Uterus (tissue), 2 donors: ENCODE measurements around the gene SLCO2B1.

ENCODE experiments used
- POLR2A ChIP-seq, 2 donors: fragments of 450-650 bp; IDR thresholded peaks; one replicate each; pipeline ENCODE4 v1.6.1; 2016; ENCODE audit warnings: antibody characterized with exemption in 2 of 2, mild to moderate bottlenecking in 1 of 2, moderate library complexity in 1 of 2
- TF ChIP-seq, protein P1 (sequence below), 4 experiments: fragments of 200-600 bp in 2 of 4; fragments of 450-650 bp in 2 of 4; sonication (generic) in 2 of 4; IDR thresholded peaks; one replicate each; pipeline ENCODE4 v1.5.1; 2016 to 2019; ENCODE audit warnings: antibody characterized with exemption in 4 of 4, mild to moderate bottlenecking in 2 of 4, moderate library complexity in 1 of 4

DNA sequence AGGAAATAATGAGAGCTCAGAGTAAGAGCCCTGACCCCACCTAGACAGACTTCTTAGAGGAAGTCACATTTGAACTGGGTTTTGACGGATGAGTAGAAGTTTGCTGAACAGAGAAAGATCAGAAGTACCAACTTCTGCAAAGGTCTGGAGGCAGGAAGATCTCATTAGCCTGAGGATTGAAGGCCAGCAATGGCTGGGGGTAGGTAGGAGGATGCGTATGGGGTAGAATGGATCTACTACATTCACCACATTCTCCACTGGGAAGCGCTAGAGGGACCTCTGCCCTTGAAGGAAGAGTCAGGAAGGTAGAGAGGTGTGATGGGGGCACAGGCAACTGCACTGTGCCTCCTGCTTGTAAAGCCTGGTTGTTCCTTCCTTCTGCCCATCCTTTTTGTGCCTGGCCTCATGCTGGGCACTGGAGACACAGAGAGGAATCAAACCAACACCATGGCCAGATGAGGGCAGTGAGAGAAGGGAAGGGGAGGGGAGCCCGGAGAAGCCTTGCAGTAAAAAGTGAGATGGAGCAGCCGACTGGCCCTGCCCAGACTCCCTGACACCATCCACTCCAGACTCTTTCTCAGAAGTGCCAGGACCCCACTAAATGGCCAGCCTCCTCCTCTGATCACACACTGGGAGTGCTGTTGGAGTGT is 94.6 kb downstream of the SLCO2B1 start:
- TF ChIP-seq, protein P1, sequence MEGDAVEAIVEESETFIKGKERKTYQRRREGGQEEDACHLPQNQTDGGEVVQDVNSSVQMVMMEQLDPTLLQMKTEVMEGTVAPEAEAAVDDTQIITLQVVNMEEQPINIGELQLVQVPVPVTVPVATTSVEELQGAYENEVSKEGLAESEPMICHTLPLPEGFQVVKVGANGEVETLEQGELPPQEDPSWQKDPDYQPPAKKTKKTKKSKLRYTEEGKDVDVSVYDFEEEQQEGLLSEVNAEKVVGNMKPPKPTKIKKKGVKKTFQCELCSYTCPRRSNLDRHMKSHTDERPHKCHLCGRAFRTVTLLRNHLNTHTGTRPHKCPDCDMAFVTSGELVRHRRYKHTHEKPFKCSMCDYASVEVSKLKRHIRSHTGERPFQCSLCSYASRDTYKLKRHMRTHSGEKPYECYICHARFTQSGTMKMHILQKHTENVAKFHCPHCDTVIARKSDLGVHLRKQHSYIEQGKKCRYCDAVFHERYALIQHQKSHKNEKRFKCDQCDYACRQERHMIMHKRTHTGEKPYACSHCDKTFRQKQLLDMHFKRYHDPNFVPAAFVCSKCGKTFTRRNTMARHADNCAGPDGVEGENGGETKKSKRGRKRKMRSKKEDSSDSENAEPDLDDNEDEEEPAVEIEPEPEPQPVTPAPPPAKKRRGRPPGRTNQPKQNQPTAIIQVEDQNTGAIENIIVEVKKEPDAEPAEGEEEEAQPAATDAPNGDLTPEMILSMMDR (IDR thresholded peaks at IDR 0.05), result no peak
- no peak for TF ChIP-seq POLR2A (IDR thresholded peaks at IDR 0.05)
